ENCODE results near the gene ERICH2.

Gene ERICH2

GRCh38 chr2:170737406-170737805 is 32.8 kb upstream of the ERICH2 start:
- Histone ChIP-seq H3K27ac (no peak overlapping the region), H3K4me3 (no peak overlapping the region)
- TF ChIP-seq, protein P1, sequence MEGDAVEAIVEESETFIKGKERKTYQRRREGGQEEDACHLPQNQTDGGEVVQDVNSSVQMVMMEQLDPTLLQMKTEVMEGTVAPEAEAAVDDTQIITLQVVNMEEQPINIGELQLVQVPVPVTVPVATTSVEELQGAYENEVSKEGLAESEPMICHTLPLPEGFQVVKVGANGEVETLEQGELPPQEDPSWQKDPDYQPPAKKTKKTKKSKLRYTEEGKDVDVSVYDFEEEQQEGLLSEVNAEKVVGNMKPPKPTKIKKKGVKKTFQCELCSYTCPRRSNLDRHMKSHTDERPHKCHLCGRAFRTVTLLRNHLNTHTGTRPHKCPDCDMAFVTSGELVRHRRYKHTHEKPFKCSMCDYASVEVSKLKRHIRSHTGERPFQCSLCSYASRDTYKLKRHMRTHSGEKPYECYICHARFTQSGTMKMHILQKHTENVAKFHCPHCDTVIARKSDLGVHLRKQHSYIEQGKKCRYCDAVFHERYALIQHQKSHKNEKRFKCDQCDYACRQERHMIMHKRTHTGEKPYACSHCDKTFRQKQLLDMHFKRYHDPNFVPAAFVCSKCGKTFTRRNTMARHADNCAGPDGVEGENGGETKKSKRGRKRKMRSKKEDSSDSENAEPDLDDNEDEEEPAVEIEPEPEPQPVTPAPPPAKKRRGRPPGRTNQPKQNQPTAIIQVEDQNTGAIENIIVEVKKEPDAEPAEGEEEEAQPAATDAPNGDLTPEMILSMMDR (IDR thresholded peaks at IDR 0.05): no peak
- no peak for DNase-seq (ENCODE audit: low spot score)

GRCh38 chr2:170737821-170738220 is 32.4 kb upstream of the ERICH2 start:
- Histone ChIP-seq H3K27ac (no peak overlapping the region), H3K4me3 (no peak overlapping the region)
- DNase-seq (ENCODE audit: low spot score): no peak
- TF ChIP-seq, protein P1 (IDR thresholded peaks at IDR 0.05): no peak

DNA sequence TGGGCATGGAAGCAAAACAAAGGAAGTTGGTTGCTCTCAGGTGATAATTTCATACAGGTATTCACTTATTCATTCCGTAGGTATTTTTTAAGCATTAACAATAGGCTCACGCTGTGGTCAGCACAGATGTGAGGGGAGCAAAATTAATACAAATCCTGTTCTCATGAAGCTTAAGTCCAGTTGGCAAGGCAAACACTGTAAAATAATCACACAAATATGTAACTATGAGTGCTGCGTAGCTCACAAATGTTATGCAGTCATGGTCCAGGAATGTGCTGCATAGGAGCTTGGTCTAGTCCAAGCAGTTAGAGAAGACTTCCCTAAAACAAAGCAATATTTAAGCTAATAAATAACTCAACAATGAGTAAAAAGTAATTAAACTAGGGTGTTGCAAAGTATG is 31.1 kb upstream of the ERICH2 start:
- TF ChIP-seq, protein P1 (IDR thresholded peaks at IDR 0.05): no peak
- Histone ChIP-seq H3K27ac (no peak overlapping the region), H3K4me3 (no peak overlapping the region)
- no peak for DNase-seq (ENCODE audit: low spot score)

- TF ChIP-seq, protein P1 (IDR thresholded peaks at IDR 0.05): no peak
- DNase-seq (ENCODE audit: low spot score): no peak
- no peak overlapping the region for H3K4me3 ChIP-seq
- no peak overlapping the region for H3K27ac ChIP-seq
Measured at GRCh38 chr2:170739507-170740046, 30.6 kb upstream of the ERICH2 start.

- TF ChIP-seq, protein P1 (IDR thresholded peaks at IDR 0.05): no peak
- no peak for DNase-seq (ENCODE audit: low spot score)
- no peak overlapping the region for H3K27ac ChIP-seq
- H3K4me3 ChIP-seq: no peak overlapping the region
Measured at GRCh38 chr2:170740660-170741059, 29.5 kb upstream of the ERICH2 start.

DNA sequence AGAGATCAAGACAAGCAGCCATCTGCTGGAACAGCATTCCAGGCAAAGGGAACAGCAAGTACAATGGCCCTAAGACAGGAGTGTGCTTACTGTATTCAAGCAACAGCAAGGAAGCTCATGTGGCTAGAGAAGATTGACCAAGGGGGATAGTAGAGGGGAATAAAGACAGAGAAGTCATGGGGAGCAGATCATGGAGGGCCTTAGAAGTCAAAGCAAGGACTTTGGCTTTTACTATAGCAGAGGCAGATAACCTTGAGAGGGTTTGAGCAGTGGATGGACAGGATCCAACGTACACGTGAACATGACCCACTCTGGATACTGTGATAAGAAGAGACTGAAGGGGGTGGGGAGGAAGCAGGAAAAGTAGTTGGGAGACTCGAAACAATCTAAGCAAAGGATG is 28.2 kb upstream of the ERICH2 start:
- H3K27ac ChIP-seq: no peak overlapping the region
- DNase-seq (ENCODE audit: low spot score): no peak
- H3K4me3 ChIP-seq: no peak overlapping the region
- TF ChIP-seq, protein P1 (IDR thresholded peaks at IDR 0.05): no peak

DNA sequence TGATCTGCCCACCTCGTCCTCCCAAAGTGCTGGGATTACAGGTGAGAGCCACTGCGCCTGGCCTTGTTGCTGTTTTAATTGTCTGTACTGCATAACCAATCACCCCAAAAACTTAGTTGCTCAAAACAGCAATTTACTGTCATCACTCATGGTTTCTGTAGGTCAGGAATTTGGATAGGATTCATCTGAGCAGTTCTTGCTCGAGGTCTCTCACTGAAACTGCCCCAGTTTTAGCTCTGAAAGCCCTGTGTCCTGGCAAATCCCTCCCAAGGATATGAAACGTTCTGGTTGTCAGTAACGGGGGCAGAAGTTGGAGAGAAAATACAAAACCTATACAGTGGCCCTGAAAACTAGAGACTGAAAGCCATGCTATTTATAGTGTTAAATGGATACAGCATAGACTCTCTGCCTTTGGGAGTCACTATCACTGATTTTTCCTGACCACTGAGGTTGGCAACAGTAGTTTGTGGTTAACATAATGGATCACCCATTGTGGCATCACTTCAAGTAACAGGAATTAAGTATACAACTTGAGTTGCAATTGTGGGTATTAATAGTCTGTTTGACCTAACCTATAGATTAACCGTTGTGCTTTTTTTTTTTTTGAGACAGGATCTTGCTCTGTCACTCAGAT is 27.2 kb upstream of the ERICH2 start:
- no peak for DNase-seq (ENCODE audit: low spot score)
- Histone ChIP-seq H3K27ac (no peak overlapping the region), H3K4me3 (no peak overlapping the region)
- TF ChIP-seq, protein P1 (IDR thresholded peaks at IDR 0.05): no peak
